ENCODE results near the gene CFAP119. TPM values are rescaled to one million over a fixed set of nuclear protein-coding genes. Genes with fewer than 3 reads are reported as not detected.
A peak's percentile ranks its signal among the peaks of the same experiment; 100 is the strongest.

Gene CFAP119
- polyA plus RNA-seq, 1 donor (not counting 4 experiments of a cell fraction or from before 2014, with no cell fraction given), result 3.0 TPM

GRCh38 chr16:30748634-30749445 lies 13.0 kb downstream of the CFAP119 start:
- no peaks in the 10 kb centered on the region for H3K9me3 ChIP-seq (ENCODE audit: control insufficient read depth, low read depth, low read length)
- no peak for DNase-seq (ENCODE audit: low read depth, low spot score)
- H3K9ac ChIP-seq (ENCODE audit: control insufficient read depth, extremely low read depth, insufficient read depth, low read length), result peak overlapping the region; percentile 71
- H3K4me1 ChIP-seq (ENCODE audit: control insufficient read depth, extremely low read depth, insufficient read depth, low read length), result peaks cover 13% of the 10 kb centered on the region
- no peaks in the 10 kb centered on the region for H3K27me3 ChIP-seq (ENCODE audit: control insufficient read depth, extremely low read depth, insufficient read depth, low read length)
- FAIRE-seq, result no peak
- no peaks in the 10 kb centered on the region for H3K9me1 ChIP-seq (ENCODE audit: control insufficient read depth, extremely low read depth, insufficient read depth, low read length)
- H3K79me2 ChIP-seq (ENCODE audit: control insufficient read depth, insufficient read depth, low read length), result peaks cover 20% of the 10 kb centered on the region
- peak overlapping the region; percentile 57 for H3K4me2 ChIP-seq (ENCODE audit: control insufficient read depth, extremely low read depth, insufficient read depth, low read depth, low read length)
- peak overlapping the region; percentile 61 to 65 (median 64) for H3K4me3 ChIP-seq (ENCODE audit: control insufficient read depth in 2 of 3, extremely low read depth in 1 of 3, insufficient read depth in 2 of 3, low read depth in 1 of 3, low read length in 3 of 3)
- H3K36me3 ChIP-seq (ENCODE audit: control insufficient read depth in 2 of 2, extremely low read depth in 1 of 2, insufficient read depth in 2 of 2, low read length in 2 of 2), result peaks cover 24 to 38% of the 10 kb centered on the region in 2 experiments
- H3K27ac ChIP-seq (ENCODE audit: control insufficient read depth, insufficient read depth, low read length), result peak overlapping the region; percentile 44
- dilution Hi-C loops (cut with MboI; ENCODE audit: extremely low pct_ligation_motif_present, low sequenced_read_pairs), result no loop called here
- no peak overlapping the region for H2AFZ ChIP-seq (ENCODE audit: control insufficient read depth, low read length)
- TF ChIP-seq, protein P1, sequence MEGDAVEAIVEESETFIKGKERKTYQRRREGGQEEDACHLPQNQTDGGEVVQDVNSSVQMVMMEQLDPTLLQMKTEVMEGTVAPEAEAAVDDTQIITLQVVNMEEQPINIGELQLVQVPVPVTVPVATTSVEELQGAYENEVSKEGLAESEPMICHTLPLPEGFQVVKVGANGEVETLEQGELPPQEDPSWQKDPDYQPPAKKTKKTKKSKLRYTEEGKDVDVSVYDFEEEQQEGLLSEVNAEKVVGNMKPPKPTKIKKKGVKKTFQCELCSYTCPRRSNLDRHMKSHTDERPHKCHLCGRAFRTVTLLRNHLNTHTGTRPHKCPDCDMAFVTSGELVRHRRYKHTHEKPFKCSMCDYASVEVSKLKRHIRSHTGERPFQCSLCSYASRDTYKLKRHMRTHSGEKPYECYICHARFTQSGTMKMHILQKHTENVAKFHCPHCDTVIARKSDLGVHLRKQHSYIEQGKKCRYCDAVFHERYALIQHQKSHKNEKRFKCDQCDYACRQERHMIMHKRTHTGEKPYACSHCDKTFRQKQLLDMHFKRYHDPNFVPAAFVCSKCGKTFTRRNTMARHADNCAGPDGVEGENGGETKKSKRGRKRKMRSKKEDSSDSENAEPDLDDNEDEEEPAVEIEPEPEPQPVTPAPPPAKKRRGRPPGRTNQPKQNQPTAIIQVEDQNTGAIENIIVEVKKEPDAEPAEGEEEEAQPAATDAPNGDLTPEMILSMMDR (optimal IDR thresholded peaks at IDR 0.05 in 1 of 3, IDR thresholded peaks at IDR 0.05 in 1 of 3, conservative IDR thresholded peaks at IDR 0.05 in 1 of 3; ENCODE audit: extremely low read depth in 1 of 3, insufficient read depth in 2 of 3, low read length in 3 of 3), result no peak
- TF ChIP-seq EZH2 (IDR thresholded peaks at IDR 0.05; ENCODE audit: low read length), result no peak
- H4K20me1 ChIP-seq (ENCODE audit: control insufficient read depth, extremely low read depth, insufficient read depth, low read length), result peaks cover 4% of the 10 kb centered on the region

DNA sequence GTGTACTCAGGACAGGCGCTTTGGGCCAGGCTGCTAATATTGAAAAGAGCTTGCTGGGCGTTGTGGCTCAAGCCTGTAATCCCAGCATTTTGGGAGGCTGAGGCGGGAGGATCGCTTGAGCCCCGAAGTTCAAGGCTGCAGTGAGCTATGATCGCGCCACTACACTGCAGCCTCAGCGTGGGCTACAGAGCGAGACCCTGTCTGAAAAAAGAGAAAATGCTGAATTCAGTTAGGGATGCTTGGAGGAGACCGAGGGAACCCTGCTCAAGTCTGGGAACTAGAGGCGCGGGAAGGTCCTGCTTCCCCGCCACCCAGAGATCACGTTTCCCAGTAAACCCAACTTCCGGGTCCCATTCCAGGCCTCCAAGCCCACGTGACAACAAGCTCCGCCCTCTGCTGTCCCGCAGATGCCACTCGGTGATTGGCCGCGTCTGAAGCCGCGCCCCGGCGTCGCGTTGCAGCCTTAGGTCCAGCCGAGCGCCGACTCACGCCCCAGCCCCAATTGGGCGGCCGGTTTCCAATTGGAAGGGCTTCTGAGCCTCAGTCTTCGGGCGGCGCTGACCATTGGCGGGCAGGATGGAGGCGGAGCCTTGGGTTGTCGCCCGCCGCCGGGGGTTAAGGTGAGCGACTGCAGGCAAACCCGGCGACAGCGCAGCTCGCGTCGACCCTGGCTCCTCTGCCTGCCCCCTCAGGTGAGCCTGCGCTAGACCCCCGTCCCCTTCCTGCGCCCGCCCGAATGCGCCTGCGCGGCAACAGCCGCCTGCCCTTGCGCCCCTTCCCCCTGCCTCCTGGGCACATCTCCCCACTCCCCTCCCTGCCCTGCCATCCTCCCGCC lies 13.8 kb downstream of the CFAP119 start, which contains the start of gene PHKG2:
TSS of gene PHKG2 (plus strand) at position 627 of the 835 bp plus-strand sequence. CDS start 396 bp downstream, outside the sequence.
- Histone ChIP-seq H3K9me3 (ENCODE audit: control insufficient read depth, low read depth, low read length) (no peaks in the 10 kb centered on the region), H3K27me3 (ENCODE audit: control insufficient read depth, extremely low read depth, insufficient read depth, low read length) (no peaks in the 10 kb centered on the region), H3K9ac (ENCODE audit: control insufficient read depth, extremely low read depth, insufficient read depth, low read length) (peak within 1 kb of the TSS; percentile 71), H4K20me1 (ENCODE audit: control insufficient read depth, extremely low read depth, insufficient read depth, low read length) (peaks cover 4% of the 10 kb centered on the region), H3K4me1 (ENCODE audit: control insufficient read depth, extremely low read depth, insufficient read depth, low read length) (peaks cover 13% of the 10 kb centered on the region), H3K9me1 (ENCODE audit: control insufficient read depth, extremely low read depth, insufficient read depth, low read length) (no peaks in the 10 kb centered on the region), H3K4me3 (ENCODE audit: control insufficient read depth in 2 of 3, extremely low read depth in 1 of 3, insufficient read depth in 2 of 3, low read depth in 1 of 3, low read length in 3 of 3) (peak within 1 kb of the TSS; percentile 61 to 65 (median 64)), H2AFZ (ENCODE audit: control insufficient read depth, low read length) (no peak within 1 kb of the TSS), H3K27ac (ENCODE audit: control insufficient read depth, insufficient read depth, low read length) (peak within 1 kb of the TSS; percentile 65), H3K4me2 (ENCODE audit: control insufficient read depth, extremely low read depth, insufficient read depth, low read depth, low read length) (peak within 1 kb of the TSS; percentile 73), H3K36me3 (ENCODE audit: control insufficient read depth in 2 of 2, extremely low read depth in 1 of 2, insufficient read depth in 2 of 2, low read length in 2 of 2) (peaks cover 22 to 43% of the 10 kb centered on the region in 2 experiments), H3K79me2 (ENCODE audit: control insufficient read depth, insufficient read depth, low read length) (peaks cover 28% of the 10 kb centered on the region)
- TF ChIP-seq, protein P1 (optimal IDR thresholded peaks at IDR 0.05 in 1 of 3, IDR thresholded peaks at IDR 0.05 in 1 of 3, conservative IDR thresholded peaks at IDR 0.05 in 1 of 3; ENCODE audit: extremely low read depth in 1 of 3, insufficient read depth in 2 of 3, low read length in 3 of 3), result no peak
- TF ChIP-seq EZH2 (IDR thresholded peaks at IDR 0.05; ENCODE audit: low read length), result no peak
- DNase-seq (ENCODE audit: low read depth, low spot score), result peak; percentile 90
- dilution Hi-C loops (cut with MboI; ENCODE audit: extremely low pct_ligation_motif_present, low sequenced_read_pairs), result no loop called here
- peak; percentile 57 for FAIRE-seq
